Activated CD8-positive, alpha-beta memory T cell treated with anti-CD3 and anti-CD28 coated beads, Interleukin-2, amount 10 ng/mL, durations not matched to agents 7 days and 5 days (primary cell): ENCODE results near the gene TM9SF3. TPM values are rescaled to one million over a fixed set of nuclear protein-coding genes. Genes with fewer than 3 reads are reported as not detected.
A peak's percentile ranks its signal among the peaks of the same experiment; 100 is the strongest.

Experiments used
- ATAC-seq: fragments of 150-1000 bp; cut with Tn5 transposase; one replicate; pipeline ENCODE4 v1.10.0; 2021; ENCODE audit warnings: moderate library complexity
- CTCF ChIA-PET: fragments of 350-600 bp; sonication (Branson Sonifier 250); formaldehyde crosslinking; loops from one replicate; lab custom pipeline; 2021; ENCODE audit warnings: antibody characterized with exemption; lab: Charles Lee
- DNase-seq: peaks from one replicate; pipeline ENCODE4 v3.0.0-alpha.2; 2020
- H3K27ac Mint-ChIP-seq: one replicate; pipeline ENCODE4 v1.8.0; 2021; ENCODE audit warnings: mild to moderate bottlenecking, mixed read lengths
- H3K27me3 Mint-ChIP-seq: one replicate; pipeline ENCODE4 v1.8.0; 2021; ENCODE audit warnings: mixed read lengths
- H3K36me3 Mint-ChIP-seq: one replicate; pipeline ENCODE4 v1.8.0; 2021; ENCODE audit warnings: mild to moderate bottlenecking, mixed read lengths
- H3K4me1 Mint-ChIP-seq: one replicate; pipeline ENCODE4 v1.8.0; 2021; ENCODE audit warnings: mixed read lengths
- H3K4me3 Mint-ChIP-seq: one replicate; pipeline ENCODE4 v1.8.0; 2021; ENCODE audit warnings: mild to moderate bottlenecking, moderate library complexity, mixed read lengths
- H3K9me3 Mint-ChIP-seq: one replicate; pipeline ENCODE4 v1.8.0; 2022; ENCODE audit warnings: low read depth, mixed read lengths
- total RNA-seq, 2 experiments: library from RNA; stranded (reverse); gene quantifications; one replicate each; pipeline ENCODE4 v1.2.3, GENCODE V29; 2021

TM9SF3 gene
- total RNA-seq, 2 experiments from 2014 or later: 61.4 to 71.3 TPM

DNA sequence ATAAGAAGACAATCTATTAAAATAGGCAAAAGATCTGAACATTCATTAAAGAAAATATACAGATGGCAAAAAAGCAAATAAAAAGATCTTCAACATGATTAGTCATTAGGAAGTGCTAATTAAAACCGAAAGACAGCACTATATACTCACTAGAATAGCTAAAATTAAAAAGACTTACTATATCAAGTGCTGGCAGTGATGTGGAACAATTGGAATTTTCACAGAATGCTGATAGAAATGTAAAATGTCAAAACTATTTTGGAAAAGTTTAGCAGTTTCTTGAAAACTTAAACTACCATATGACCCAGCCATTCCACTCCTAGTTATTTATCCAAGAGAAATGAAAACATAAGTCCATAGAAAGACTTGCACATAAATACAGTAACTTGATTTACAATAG lies 48.1 kb downstream of the TM9SF3 start:
- no peak overlapping the region for H3K4me3 Mint-ChIP-seq
- DNase-seq (no peak), ATAC-seq (no peak)
- H3K27ac Mint-ChIP-seq: no peak overlapping the region
- CTCF ChIA-PET: no interaction called here
- H3K9me3 Mint-ChIP-seq: no peaks in the 10 kb centered on the region
- H3K4me1 Mint-ChIP-seq: peaks cover 6% of the 10 kb centered on the region
- no peaks in the 10 kb centered on the region for H3K27me3 Mint-ChIP-seq
- H3K36me3 Mint-ChIP-seq: peaks cover 37% of the 10 kb centered on the region

DNA sequence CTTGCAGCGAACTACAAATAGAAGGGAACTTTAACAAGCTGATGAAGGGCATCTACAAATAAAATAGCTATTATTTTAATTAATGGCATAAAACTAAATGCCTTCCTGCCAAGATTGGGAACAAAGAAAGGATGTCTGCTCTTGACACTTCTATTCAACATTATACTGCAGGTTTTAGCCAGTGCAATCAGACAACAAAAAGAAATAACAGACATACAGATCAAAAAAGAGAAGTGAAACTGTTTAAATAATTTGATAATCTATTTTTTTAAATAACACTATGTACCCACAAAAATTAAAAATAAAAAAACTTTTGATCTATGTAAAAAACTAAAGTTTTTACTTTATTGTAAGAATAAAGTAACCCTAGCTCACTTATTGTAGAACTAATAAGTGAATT lies 50.7 kb downstream of the TM9SF3 start:
- Mint-ChIP-seq H3K9me3 (no peaks in the 10 kb centered on the region), H3K36me3 (peaks cover 29% of the 10 kb centered on the region), H3K4me1 (no peaks in the 10 kb centered on the region), H3K27ac (no peak overlapping the region), H3K4me3 (no peak overlapping the region), H3K27me3 (no peaks in the 10 kb centered on the region)
- no peak for DNase-seq
- CTCF ChIA-PET: no interaction called here
- no peak for ATAC-seq

DNA sequence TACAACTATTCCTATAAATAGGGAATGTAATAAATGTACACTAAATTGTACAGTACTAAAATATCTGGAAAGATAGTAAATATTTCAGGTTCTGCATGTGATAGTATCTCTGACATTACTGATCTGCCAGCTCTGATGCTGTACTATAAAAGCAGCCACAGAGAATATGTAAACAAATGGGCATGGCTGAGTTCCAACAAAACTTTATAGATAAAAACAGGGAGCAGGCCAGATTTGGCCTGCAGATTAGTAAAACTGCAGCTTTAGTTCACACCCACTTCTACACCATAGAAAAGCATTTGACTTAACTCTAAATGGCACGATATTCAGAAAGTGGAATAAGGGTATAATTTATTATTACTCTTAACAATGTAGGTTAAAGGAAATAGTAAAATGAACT lies 54.3 kb downstream of the TM9SF3 start:
- ATAC-seq (no peak), DNase-seq (no peak)
- H3K27me3 Mint-ChIP-seq: no peaks in the 10 kb centered on the region
- H3K9me3 Mint-ChIP-seq: no peaks in the 10 kb centered on the region
- H3K4me3 Mint-ChIP-seq: no peak overlapping the region
- H3K4me1 Mint-ChIP-seq: no peaks in the 10 kb centered on the region
- CTCF ChIA-PET: no interaction called here
- H3K27ac Mint-ChIP-seq: no peak overlapping the region
- peaks cover 16% of the 10 kb centered on the region for H3K36me3 Mint-ChIP-seq

DNA sequence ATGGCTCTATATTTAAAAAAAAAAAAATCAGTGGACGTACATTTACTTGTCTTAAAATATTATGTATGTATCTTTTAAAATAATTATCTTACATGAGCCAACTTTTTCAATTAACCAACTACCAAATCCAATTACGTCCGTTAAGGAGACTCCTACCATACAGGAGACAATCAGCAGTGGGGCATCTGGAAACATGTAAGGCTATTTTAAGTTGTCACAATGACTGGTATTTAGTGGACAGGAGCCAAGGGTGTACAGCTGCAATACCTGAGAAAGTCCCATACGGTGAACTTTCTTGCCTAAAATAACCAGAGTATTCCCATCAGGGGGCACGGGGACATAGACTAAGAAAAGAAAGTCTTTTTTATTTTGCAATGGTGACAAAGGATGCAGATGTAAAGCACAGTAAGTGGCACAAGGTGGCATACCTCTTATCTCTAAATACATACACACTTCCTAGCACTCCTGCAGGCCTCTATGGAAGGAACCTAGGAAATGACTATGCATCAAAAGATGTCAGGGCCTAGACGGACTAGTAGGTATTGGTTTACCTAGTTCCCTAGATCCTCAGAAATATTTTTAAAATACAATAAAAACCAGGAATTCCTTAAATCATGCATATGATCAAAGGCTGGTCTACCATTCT lies 57.1 kb downstream of the TM9SF3 start:
- CTCF ChIA-PET: no interaction called here
- Mint-ChIP-seq H3K27ac (no peak overlapping the region), H3K36me3 (peaks cover 35% of the 10 kb centered on the region), H3K4me1 (no peaks in the 10 kb centered on the region), H3K27me3 (no peaks in the 10 kb centered on the region), H3K4me3 (no peak overlapping the region), H3K9me3 (no peaks in the 10 kb centered on the region)
- DNase-seq (no peak), ATAC-seq (no peak)

DNA sequence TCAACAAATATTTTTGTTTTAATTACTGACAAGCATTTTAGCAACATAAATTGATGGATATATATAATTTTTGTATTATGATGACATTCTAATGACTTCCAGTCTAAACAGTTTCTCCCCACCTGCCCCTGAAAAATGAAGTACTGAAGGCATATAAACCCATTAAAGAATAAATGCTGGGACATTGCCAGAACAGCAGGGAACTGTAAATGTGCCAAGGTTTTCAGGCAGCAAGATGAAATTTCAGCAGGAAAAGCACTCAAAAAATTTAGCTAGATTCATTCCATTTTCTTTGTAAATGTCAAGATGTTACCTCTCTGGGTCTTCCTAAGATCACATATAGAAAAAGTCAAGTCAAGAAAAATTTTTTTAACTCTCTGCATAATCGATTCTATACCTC lies 62.1 kb downstream of the TM9SF3 start:
- H3K27me3 Mint-ChIP-seq: no peaks in the 10 kb centered on the region
- no peaks in the 10 kb centered on the region for H3K4me1 Mint-ChIP-seq
- no peak for DNase-seq
- no peak for ATAC-seq
- CTCF ChIA-PET: no interaction called here
- no peak overlapping the region for H3K27ac Mint-ChIP-seq
- H3K4me3 Mint-ChIP-seq: no peak overlapping the region
- H3K9me3 Mint-ChIP-seq: no peaks in the 10 kb centered on the region
- H3K36me3 Mint-ChIP-seq: peaks cover 42% of the 10 kb centered on the region

DNA sequence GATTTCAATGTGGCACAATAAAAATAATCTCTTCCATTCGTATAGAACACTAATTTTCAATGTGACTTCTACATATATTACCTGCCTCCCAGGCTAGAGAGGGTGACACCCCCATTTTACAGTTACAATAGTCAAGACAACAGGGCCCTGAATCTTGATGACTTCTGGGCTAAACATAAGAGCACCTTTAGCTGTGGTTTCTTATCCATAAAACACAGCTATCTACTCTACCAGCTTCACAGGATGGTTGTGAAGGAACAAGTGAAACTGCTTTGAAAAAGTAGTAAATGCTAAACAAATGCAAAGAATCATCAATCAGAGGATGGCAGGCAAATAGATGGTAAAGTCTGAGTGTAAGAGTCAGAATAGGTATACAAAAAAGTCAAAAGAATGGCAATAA lies 69.5 kb downstream of the TM9SF3 start:
- Mint-ChIP-seq H3K36me3 (peaks cover 15% of the 10 kb centered on the region), H3K27me3 (peaks cover 39% of the 10 kb centered on the region), H3K4me1 (peaks cover 18% of the 10 kb centered on the region), H3K27ac (no peak overlapping the region), H3K9me3 (no peaks in the 10 kb centered on the region), H3K4me3 (no peak overlapping the region)
- ATAC-seq: no peak
- DNase-seq: no peak
- CTCF ChIA-PET: no interaction called here

DNA sequence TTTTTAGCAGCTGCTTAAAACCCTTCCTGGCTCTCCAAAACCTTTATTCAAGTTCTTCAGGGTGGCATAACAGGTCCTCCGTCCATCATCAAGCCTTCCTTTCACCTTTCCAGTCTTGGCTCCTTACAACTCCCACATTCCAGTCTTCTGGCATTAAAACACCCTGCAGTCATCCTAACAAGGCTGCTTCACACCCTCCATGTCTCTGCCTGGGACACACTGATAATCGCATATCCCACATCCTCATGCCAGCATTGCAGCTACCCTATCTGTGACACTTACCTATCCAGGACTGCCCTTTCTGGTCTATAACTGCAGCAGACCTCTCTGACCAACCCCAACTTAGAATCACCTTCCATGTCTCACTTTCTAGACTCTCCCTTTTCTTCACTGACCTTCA lies 70.5 kb downstream of the TM9SF3 start:
- no peak overlapping the region for H3K4me3 Mint-ChIP-seq
- CTCF ChIA-PET: interaction anchor here (1.1 kb wide), 1 partner anchor 121 kb away, joined by 5 read pairs; no protein-coding TSS in a partner anchor
- H3K27ac Mint-ChIP-seq: no peak overlapping the region
- H3K36me3 Mint-ChIP-seq: peaks cover 11% of the 10 kb centered on the region
- H3K4me1 Mint-ChIP-seq: peaks cover 18% of the 10 kb centered on the region
- ATAC-seq (no peak), DNase-seq (no peak)
- H3K27me3 Mint-ChIP-seq: peaks cover 49% of the 10 kb centered on the region
- no peaks in the 10 kb centered on the region for H3K9me3 Mint-ChIP-seq

DNA sequence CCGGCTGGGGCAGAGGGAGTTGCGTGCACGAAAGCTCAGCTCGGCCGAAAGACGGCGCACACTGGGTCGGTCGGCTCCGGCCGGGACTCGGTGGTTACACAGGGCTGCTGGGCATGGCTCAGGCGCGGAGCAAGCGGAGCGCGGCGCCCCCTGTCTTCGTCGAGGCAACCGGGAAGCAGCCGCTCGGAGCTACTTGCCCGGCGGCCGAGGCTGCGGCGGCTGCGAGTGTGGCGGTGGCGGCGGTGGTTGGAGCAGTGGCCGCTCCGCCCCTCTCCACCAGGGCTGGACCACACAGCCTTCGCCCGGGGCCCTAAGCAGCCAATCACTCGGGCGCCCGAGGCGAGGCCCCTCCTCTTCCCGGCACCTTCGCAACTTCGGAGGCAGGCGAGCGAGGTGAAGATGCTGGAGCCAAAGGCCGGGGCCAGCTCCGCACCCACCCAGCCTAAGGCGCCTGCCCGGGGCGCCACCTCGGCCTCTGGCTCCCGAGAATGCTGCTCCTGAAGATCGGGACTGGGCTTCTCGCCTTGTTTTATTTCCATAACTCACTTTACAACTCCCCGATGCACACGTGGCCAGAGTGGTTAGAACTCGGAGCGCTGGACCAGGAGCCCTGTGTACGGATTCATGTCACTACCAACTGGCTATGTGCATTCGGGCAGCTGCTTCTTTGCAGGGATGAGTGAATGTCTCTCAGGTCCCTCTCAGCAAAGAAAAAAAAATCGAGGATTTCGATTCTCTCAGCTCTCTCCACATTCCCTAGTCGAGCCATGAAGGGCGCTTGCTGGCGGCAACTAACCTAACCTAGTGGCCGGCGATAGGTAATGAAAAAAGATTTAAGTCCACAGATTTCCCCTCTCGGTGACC lies 72.9 kb downstream of the TM9SF3 start, which contains the start of gene TLL2:
Gene TLL2, minus strand, starts transcription at position 229 of the 864 bp plus-strand sequence. CDS start 241 bp downstream, outside the sequence.
- DNase-seq: peak; percentile 73
- Mint-ChIP-seq H3K4me3 (peak within 1 kb of the TSS; percentile 60), H3K4me1 (peaks cover 18% of the 10 kb centered on the region), H3K27me3 (peaks cover 61% of the 10 kb centered on the region), H3K9me3 (no peaks in the 10 kb centered on the region), H3K27ac (no peak within 1 kb of the TSS), H3K36me3 (peaks cover 2% of the 10 kb centered on the region)
- CTCF ChIA-PET: interaction anchor here (0.5 to 3.0 kb wide), 23 partner anchors 9 to 907 kb away, joined by 3 to 15 read pairs (median 4); no protein-coding TSS in a partner anchor
- peak; percentile 83 for ATAC-seq

DNA sequence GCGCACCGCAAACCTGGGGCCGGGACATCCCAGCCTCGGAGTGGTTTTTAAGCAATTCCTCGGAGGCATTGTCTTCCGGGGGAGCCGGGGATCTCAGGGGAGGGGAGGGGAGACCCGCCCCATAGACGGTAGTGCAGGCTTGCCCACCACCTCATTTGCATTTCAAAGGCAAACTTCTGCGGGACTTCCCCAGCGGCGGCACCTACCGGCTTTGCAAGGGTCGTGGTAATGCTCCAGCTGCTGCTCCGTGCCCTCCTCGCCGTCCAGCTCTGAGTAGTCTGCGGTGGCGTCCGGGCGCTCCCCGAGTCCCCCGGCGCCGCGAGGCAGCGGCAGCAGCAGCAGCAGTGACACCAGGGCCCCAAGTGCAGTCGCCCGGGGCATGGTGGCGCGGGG lies 73.5 kb downstream of the TM9SF3 start:
- CTCF ChIA-PET: interaction anchor here (0.5 to 3.0 kb wide), 21 partner anchors 9 to 908 kb away, joined by 3 to 15 read pairs (median 4); no protein-coding TSS in a partner anchor
- peaks cover 18% of the 10 kb centered on the region for H3K4me1 Mint-ChIP-seq
- ATAC-seq: peak; percentile 63

DNA sequence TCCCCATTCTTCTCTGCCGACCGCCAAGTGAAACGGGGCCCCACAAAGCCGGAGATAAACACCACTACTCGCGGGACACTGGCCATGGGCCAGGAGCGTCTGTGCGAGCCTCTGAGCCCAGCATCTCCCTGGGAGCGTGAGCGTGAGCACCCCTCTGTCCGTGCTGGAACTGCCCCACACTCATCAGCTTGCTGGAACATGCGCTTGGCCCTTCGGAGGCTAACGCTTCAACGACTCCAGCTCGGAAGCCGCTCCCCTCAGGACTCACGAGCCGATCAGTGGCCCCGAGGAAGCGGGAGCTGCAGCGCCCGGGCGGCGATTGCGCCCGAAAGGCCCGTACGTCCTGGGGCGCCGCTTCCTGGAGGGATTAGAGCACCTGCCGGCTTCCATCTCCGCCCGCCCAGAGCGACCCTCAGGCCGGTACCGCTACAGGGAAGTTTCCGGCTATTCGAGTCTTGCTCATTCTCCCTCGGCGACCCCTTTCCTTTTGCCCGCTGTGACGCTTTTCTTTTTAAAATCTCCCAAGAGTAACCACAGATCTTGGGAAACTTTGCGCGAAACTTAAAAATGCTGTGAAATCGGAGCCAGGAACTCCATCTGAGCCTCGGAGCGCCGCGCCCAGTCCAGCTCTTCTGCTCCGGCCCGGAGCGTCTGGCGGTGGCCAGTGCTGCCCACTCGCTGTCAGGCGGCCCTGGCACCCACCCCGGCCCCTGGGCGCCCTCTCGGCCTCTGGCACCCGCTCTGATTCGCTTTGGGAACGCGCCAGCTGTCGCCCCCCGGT lies 74.1 kb downstream of the TM9SF3 start:
- no peaks in the 10 kb centered on the region for H3K9me3 Mint-ChIP-seq
- H3K36me3 Mint-ChIP-seq: no peaks in the 10 kb centered on the region
- no peak overlapping the region for H3K27ac Mint-ChIP-seq
- peak overlapping the region; percentile 60 for H3K4me3 Mint-ChIP-seq
- CTCF ChIA-PET: interaction anchor here (1.1 to 3.0 kb wide), 11 partner anchors 10 to 142 kb away, joined by 3 to 15 read pairs (median 6); no protein-coding TSS in a partner anchor
- DNase-seq: no peak
- H3K27me3 Mint-ChIP-seq: peaks cover 62% of the 10 kb centered on the region
- ATAC-seq: no peak
- H3K4me1 Mint-ChIP-seq: peaks cover 18% of the 10 kb centered on the region

More for the DNA sequence above, 73.5 kb downstream of the TM9SF3 start:
- DNase-seq: no peak
- peaks cover 62% of the 10 kb centered on the region for H3K27me3 Mint-ChIP-seq
- no peak overlapping the region for H3K27ac Mint-ChIP-seq
- H3K36me3 Mint-ChIP-seq: no peaks in the 10 kb centered on the region
- H3K9me3 Mint-ChIP-seq: no peaks in the 10 kb centered on the region
- H3K4me3 Mint-ChIP-seq: peak overlapping the region; percentile 44

DNA sequence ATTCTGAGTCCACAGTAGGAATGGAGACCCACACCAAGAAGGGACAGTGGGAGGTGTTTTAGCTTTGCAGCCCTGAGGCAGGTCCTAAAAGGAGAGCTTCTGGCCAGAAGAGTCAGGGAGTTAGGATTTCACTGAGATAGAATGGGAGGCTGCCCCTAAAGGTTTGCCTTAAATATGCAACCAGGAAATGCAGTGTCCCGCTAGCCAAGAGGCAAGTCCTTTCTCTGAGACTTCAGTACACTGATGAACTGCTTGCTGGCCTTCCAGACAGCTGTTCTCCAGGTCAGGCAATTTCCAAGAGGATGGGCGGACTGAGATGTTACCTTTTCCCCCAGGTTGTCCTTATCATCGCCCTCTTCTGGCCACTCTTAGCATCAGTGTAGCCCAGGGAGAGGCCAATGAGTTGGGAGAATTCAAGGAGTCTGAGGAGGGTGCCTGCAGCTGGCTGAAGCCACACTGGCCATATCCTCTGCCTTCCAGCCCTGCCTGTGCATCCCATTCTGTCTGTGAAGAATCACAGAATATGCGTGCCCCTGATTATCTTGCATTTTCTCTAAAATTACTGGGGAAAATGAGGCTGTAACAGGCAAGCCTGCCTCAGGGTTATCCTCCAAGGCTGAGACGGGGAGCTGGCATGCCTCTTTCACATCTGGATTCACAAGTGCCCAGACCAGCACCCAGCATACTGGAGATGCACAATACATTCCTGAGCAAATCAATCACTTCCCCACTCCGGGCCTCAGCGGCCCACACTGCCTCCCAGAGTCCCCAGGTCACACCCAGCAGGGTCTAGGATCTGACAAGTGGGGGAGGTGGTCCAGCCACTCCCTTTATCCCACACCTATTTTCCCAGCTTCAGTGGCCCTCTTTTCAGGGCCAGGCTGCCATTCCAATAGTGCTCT lies 75.5 kb downstream of the TM9SF3 start:
- Mint-ChIP-seq H3K27me3 (peaks cover 56% of the 10 kb centered on the region), H3K36me3 (no peaks in the 10 kb centered on the region), H3K4me3 (no peak overlapping the region), H3K4me1 (peaks cover 18% of the 10 kb centered on the region), H3K9me3 (no peaks in the 10 kb centered on the region), H3K27ac (no peak overlapping the region)
- CTCF ChIA-PET: interaction anchor here (0.7 to 2.6 kb wide), 11 partner anchors 10 to 140 kb away, joined by 3 to 11 read pairs (median 4); no protein-coding TSS in a partner anchor
- ATAC-seq (no peak), DNase-seq (no peak)

DNA sequence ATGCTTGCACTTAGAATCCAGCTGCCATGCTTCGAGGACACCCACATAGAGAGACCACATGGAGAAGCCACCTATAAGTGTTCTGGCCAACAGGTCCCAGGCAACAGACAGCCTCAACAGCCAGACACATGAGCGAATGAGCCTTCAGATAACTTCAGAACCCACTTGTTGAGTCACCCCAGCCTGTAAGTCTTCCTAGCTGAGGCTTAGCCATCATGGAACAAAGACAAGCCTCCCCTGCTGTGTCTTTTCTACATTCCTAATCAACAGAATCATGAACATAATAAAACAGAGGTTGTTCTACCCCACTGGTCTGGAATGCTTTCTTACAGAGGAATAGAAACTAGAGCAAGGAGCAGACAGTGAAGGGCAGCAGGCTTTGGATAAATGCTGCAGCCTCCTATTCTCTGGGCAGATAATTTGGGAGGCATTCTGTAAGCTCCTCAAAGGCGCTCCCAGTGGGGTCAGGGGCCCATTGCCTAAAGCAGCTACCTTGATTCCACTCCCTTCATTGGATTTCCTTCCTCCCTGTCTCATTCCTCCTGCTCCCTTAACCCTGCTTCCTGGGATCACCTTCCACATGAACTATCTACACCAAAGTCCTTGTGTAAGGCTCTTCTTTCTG lies 77.7 kb downstream of the TM9SF3 start:
- H3K36me3 Mint-ChIP-seq: no peaks in the 10 kb centered on the region
- ATAC-seq (no peak), DNase-seq (no peak)
- H3K9me3 Mint-ChIP-seq: no peaks in the 10 kb centered on the region
- no peak overlapping the region for H3K27ac Mint-ChIP-seq
- H3K4me3 Mint-ChIP-seq: no peak overlapping the region
- H3K4me1 Mint-ChIP-seq: peaks cover 8% of the 10 kb centered on the region
- CTCF ChIA-PET: interaction anchor here (1.0 to 1.5 kb wide), 2 partner anchors 134 kb away, joined by 3 read pairs; no protein-coding TSS in a partner anchor
- H3K27me3 Mint-ChIP-seq: peaks cover 36% of the 10 kb centered on the region
